AG04450 (cell line): ENCODE measurements around the gene RBM22. TPM values are rescaled to one million over a fixed set of nuclear protein-coding genes. Genes with fewer than 3 reads are reported as not detected.
A peak's percentile ranks its signal among the peaks of the same experiment; 100 is the strongest.

ENCODE experiments used
- CTCF ChIA-PET: fragments of 300-600, 350-600 bp; formaldehyde crosslinking; extraction: SDS; loops from one replicate; lab custom pipeline; 2022; ENCODE audit warnings: antibody characterized with exemption, inconsistent platforms; lab: Charles Lee
- POLR2A ChIA-PET: fragments of 350-600 bp; formaldehyde crosslinking; extraction: SDS; loops from one replicate; lab custom pipeline; 2021; ENCODE audit warnings: antibody characterized with exemption, inconsistent platforms; lab: Yijun Ruan, JAX
- DNase-seq: peaks from one replicate; pipeline ENCODE4 v3.0.0-alpha.2; 2011; ENCODE audit warnings: low read depth, low spot score
- H3K27ac ChIP-seq: one replicate; pipeline ENCODE4 v1.5.1; 2012; ENCODE audit warnings: low read depth, low read length, control low read depth
- H3K27me3 ChIP-seq: one replicate; pipeline ENCODE4 v1.6.0; 2012; ENCODE audit warnings: low read length; ENCODE audit not compliant: control insufficient read depth, insufficient read depth
- H3K4me3 ChIP-seq: 2 replicates; pipeline ENCODE4 v1.5.1; 2011; ENCODE audit warnings: mild to moderate bottlenecking, low read depth, low read length, control low read depth
- H3K9me3 ChIP-seq: 2 replicates; pipeline ENCODE4 v1.5.1; 2012; ENCODE audit warnings: low read length; ENCODE audit not compliant: control insufficient read depth, insufficient read depth
- polyA plus RNA-seq: library from polyadenylated mRNA; depleted of rRNA; stranded (reverse); fragments of >200 nt; gene quantifications from 2 replicates; pipeline ENCODE4 v1.2.3, GENCODE V29; 2011
- TF ChIP-seq, protein P1 (sequence below): IDR thresholded peaks from 2 replicates; pipeline ENCODE4 v1.5.1; 2011; ENCODE audit warnings: low read depth, low read length, control low read depth, inconsistent platforms

The RBM22 gene
- polyA plus RNA-seq, 1 experiment = 49.5 TPM

DNA sequence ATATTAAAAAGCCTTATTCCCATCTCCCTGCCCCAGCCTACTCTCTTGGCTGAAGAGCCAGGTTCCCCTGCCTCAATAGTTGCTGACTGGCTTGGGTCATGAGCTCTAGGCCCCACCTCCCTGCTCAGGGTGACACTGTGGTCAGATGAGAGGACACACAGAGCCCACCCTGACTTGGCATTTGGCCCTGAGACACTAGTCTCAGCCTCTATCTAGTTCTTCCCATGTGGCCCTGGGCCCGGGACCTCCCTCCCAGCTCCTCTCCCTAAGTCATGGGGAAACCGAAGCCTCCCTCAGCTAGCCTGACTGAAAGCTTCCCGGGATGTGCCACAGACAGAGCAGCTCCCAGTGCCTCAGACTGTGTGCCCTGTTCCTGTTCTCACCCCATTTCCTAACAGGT, 45.6 kb downstream of the RBM22 start:
- POLR2A ChIA-PET = interaction anchor here (0.5 kb wide), 1 partner anchor 465 kb away, joined by 7 read pairs; no protein-coding TSS in a partner anchor
- CTCF ChIA-PET = interaction anchor here (0.7 to 9.3 kb wide), 9 partner anchors 10 to 196 kb away, joined by 3 to 130 read pairs (median 4); no protein-coding TSS in a partner anchor
- no peaks in the 10 kb centered on the region for H3K9me3 ChIP-seq
- H3K4me3 ChIP-seq = no peak overlapping the region
- H3K27ac ChIP-seq = no peak overlapping the region
- no peak for DNase-seq
- H3K27me3 ChIP-seq = no peaks in the 10 kb centered on the region
- TF ChIP-seq, protein P1, sequence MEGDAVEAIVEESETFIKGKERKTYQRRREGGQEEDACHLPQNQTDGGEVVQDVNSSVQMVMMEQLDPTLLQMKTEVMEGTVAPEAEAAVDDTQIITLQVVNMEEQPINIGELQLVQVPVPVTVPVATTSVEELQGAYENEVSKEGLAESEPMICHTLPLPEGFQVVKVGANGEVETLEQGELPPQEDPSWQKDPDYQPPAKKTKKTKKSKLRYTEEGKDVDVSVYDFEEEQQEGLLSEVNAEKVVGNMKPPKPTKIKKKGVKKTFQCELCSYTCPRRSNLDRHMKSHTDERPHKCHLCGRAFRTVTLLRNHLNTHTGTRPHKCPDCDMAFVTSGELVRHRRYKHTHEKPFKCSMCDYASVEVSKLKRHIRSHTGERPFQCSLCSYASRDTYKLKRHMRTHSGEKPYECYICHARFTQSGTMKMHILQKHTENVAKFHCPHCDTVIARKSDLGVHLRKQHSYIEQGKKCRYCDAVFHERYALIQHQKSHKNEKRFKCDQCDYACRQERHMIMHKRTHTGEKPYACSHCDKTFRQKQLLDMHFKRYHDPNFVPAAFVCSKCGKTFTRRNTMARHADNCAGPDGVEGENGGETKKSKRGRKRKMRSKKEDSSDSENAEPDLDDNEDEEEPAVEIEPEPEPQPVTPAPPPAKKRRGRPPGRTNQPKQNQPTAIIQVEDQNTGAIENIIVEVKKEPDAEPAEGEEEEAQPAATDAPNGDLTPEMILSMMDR = no peak

DNA sequence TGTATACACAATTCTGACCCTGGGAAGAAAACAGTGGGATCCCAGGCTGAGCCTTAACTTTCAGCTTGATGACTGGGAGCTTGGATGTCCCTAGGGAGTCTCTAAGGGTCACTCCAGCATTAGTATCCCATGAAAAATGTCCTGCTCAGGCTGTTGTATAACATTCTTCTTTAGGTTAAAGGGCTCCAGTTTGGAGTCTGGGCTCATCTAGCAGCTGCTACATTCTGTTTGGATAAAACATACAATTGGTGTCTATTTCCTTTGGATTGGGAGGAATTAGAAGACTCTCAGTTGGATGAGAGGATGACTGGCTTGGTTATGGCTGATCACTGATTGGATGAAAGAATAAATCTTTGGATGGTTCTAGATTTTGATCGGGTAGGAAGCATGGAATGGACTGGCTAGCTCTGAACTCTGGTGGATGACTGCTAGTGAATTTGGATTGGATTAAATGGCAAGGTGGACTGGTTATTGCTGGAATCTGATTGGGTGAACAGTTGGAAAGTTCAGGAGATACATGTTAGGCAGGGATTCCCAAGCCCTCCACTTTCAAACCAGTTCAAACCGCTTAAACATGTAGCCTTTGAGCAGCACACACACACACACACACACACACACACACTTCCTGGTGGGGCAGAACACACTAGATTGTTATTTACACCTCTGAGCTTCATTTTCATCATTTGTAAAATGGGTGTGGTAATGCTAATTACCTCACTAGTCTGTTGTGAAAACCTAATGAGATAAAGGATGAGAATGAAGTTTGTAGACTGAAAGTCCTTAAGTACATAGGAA, 46.9 kb downstream of the RBM22 start:
- Histone ChIP-seq H3K9me3 (no peaks in the 10 kb centered on the region; the same call in 1 of the 2 replicates), H3K27me3 (no peaks in the 10 kb centered on the region), H3K4me3 (no peak overlapping the region), H3K27ac (no peak overlapping the region)
- ChIA-PET POLR2A (interaction anchor here (0.6 to 1.8 kb wide), 4 partner anchors 11 to 1230 kb away, joined by 3 to 13 read pairs (median 5); partner anchors contain the start of gene RBM22), CTCF (interaction anchor here (0.5 to 9.3 kb wide), 13 partner anchors 9 to 1136 kb away, joined by 3 to 130 read pairs (median 4); no protein-coding TSS in a partner anchor)
- TF ChIP-seq, protein P1 = no peak
- no peak for DNase-seq

DNA sequence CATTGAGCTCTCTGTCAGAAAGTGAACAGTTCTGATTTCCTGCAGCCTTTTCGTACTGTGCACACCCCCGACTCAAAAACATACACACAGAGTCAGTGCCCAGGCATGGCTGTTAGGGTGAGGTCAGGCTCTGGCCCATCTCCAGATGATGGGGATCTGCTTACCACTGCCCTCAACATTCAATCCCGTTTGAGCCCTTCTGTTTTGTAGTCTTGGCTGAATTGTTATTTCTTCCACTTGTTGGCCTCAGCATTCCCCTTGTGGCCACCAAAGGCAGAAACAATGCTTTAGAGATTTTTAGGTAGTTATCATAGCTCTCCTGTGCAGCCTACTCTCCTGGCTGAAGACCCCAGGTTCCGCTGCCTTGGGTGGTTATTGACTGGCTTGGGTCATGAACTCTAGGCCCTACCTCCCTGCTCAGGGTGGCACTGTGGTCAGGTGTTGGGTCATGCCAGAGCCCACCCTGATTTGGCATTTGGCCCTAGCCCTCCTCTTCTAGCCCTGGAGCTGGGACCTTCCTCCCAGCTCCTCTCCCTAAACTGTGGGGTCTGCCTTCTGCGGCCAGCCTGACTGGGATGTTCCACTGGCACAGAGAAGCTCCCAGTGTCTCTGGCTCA, 47.6 kb downstream of the RBM22 start:
- DNase-seq = no peak
- ChIA-PET POLR2A (interaction anchor here (0.6 to 1.8 kb wide), 2 partner anchors 11 to 180 kb away, joined by 7 to 13 read pairs; no protein-coding TSS in a partner anchor), CTCF (interaction anchor here (0.6 to 9.3 kb wide), 10 partner anchors 8 to 1135 kb away, joined by 3 to 130 read pairs (median 4); no protein-coding TSS in a partner anchor)
- Histone ChIP-seq H3K9me3 (no peaks in the 10 kb centered on the region; the same call in 1 of the 2 replicates), H3K27ac (no peak overlapping the region), H3K4me3 (no peak overlapping the region), H3K27me3 (no peaks in the 10 kb centered on the region)
- TF ChIP-seq, protein P1 = peak; percentile 53

DNA sequence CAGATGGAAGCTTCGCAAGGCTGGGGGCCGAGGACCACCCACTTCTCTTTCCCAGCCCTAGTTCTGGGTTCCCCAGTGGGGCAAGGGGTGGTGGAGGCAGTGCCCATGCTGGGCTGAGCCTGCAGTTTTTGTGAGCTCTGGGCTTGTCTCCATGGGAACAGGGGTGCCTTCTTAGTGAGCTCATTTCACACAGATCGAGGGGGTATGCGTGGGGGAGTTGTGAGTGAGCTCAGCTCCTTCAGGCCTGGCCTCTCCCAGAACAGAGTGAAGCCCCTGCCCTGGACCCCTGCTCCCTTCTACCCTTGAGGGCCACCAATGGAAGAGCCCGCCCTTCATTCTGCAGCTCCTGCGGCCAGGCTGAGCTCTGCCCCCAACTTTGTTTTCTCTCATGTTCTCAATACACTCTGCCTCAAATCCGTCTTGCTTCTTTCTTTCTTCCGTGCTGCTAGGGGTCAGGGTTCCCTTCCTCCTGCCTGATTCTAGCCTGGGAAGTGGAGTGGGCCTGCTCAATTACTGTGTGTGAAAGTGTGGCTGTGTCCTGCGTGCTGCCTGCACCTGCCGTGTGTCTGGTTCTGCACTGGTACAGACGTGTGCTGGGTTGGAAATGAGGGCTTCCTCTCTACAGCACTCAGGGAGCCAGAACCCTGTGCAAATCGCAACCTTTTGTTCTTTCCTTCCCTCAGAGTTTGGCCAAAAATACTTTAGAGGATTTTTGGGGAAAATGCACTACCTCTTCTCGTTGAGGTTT, 48.8 kb downstream of the RBM22 start:
- TF ChIP-seq, protein P1 = no peak
- no peak overlapping the region for H3K27ac ChIP-seq
- no peak for DNase-seq
- ChIA-PET CTCF (interaction anchor here (0.5 to 9.3 kb wide), 7 partner anchors 9 to 336 kb away, joined by 3 to 130 read pairs (median 3); no protein-coding TSS in a partner anchor), POLR2A (no interaction called here)
- no peaks in the 10 kb centered on the region for H3K27me3 ChIP-seq
- no peaks in the 10 kb centered on the region; the same call in 1 of the 2 replicates for H3K9me3 ChIP-seq
- no peak overlapping the region for H3K4me3 ChIP-seq
